ENCODE measurements around the gene CA5B.
"Not testable (repeated sequence)": the region's sequence is repeated elsewhere in the genome, so short reads cannot be mapped to it uniquely, and the experiment has no call there.

CA5B gene

GRCh38 chrX:15739886-15740285 is 1.8 kb downstream of the CA5B start:
- TF ChIP-seq CTCF (IDR thresholded peaks at IDR 0.05; ENCODE audit: borderline replicate concordance, insufficient read depth, low read depth, low read length), result no peak
- no peak overlapping the region for H3K4me3 ChIP-seq (ENCODE audit: low read depth, low read length)

- no peak overlapping the region for H3K4me3 ChIP-seq (ENCODE audit: low read depth, low read length)
- TF ChIP-seq CTCF (IDR thresholded peaks at IDR 0.05; ENCODE audit: borderline replicate concordance, insufficient read depth, low read depth, low read length), result no peak
Observed at GRCh38 chrX:15744181-15744867, 6.3 kb downstream of the CA5B start.

GRCh38 chrX:15745179-15745578 is 7.1 kb downstream of the CA5B start:
- no peak overlapping the region for H3K4me3 ChIP-seq (ENCODE audit: low read depth, low read length)
- no peak for TF ChIP-seq CTCF (IDR thresholded peaks at IDR 0.05; ENCODE audit: borderline replicate concordance, insufficient read depth, low read depth, low read length)

GRCh38 chrX:15746651-15747050 is 8.6 kb downstream of the CA5B start:
- not testable (repeated sequence) for H3K4me3 ChIP-seq (ENCODE audit: low read depth, low read length)

GRCh38 chrX:15747626-15748173 is 9.6 kb downstream of the CA5B start:
- TF ChIP-seq CTCF (IDR thresholded peaks at IDR 0.05; ENCODE audit: borderline replicate concordance, insufficient read depth, low read depth, low read length), result no peak
- H3K4me3 ChIP-seq (ENCODE audit: low read depth, low read length), result no peak overlapping the region

- H3K4me3 ChIP-seq (ENCODE audit: low read depth, low read length), result no peak overlapping the region
Observed at GRCh38 chrX:15748841-15749240, 10.8 kb downstream of the CA5B start.

More at GRCh38 chrX:15748841-15749240, 10.8 kb downstream of the CA5B start:
- TF ChIP-seq CTCF (IDR thresholded peaks at IDR 0.05; ENCODE audit: borderline replicate concordance, insufficient read depth, low read depth, low read length), result no peak
